GM18505 (cell line): ENCODE measurements around the gene STK16.
"Not testable (repeated sequence)": the region's sequence is repeated elsewhere in the genome, so short reads cannot be mapped to it uniquely, and the experiment has no call there.

Experiments used
- ATAC-seq: cut with Tn5 transposase; IDR thresholded peaks from one replicate; pipeline ENCODE4 v1.9.1; 2021; ENCODE audit not compliant: unreplicated experiment
- POLR2A ChIP-seq: IDR thresholded peaks from 4 replicates; pipeline ENCODE4 v1.6.1; 2011; ENCODE audit warnings: borderline replicate concordance; ENCODE audit not compliant: insufficient read depth, insufficient read length; ENCODE audit errors: extremely low read depth

The STK16 gene

GRCh38 chr2:219285894-219286425 is 40.7 kb downstream of the STK16 start:
- ATAC-seq, result no peak
- no peak for TF ChIP-seq POLR2A

- TF ChIP-seq POLR2A, result no peak
Observed at GRCh38 chr2:219286436-219287115, 41.3 kb downstream of the STK16 start.

GRCh38 chr2:219287116-219287440 is 41.8 kb downstream of the STK16 start:
- not testable (repeated sequence) for ATAC-seq

More at GRCh38 chr2:219286436-219287115, 41.3 kb downstream of the STK16 start:
- no peak for ATAC-seq

- TF ChIP-seq POLR2A, result no peak
- no peak for ATAC-seq
Observed at GRCh38 chr2:219287580-219288265, 42.4 kb downstream of the STK16 start.

- TF ChIP-seq POLR2A, result no peak
- ATAC-seq, result no peak
Observed at GRCh38 chr2:219289195-219289536, 43.9 kb downstream of the STK16 start.

GRCh38 chr2:219289537-219290361 is 44.5 kb downstream of the STK16 start:
- no peak for TF ChIP-seq POLR2A
- no peak for ATAC-seq

GRCh38 chr2:219290381-219291171 is 45.3 kb downstream of the STK16 start:
- no peak for TF ChIP-seq POLR2A

GRCh38 chr2:219291394-219291793 is 46.1 kb downstream of the STK16 start:
- ATAC-seq, result no peak
- TF ChIP-seq POLR2A, result no peak

More at GRCh38 chr2:219290381-219291171, 45.3 kb downstream of the STK16 start:
- ATAC-seq, result no peak

- no peak for ATAC-seq
- TF ChIP-seq POLR2A, result no peak
Observed at GRCh38 chr2:219291910-219292490, 46.7 kb downstream of the STK16 start.

- TF ChIP-seq POLR2A, result no peak
- no peak for ATAC-seq
Observed at GRCh38 chr2:219292616-219293015, 47.3 kb downstream of the STK16 start.

GRCh38 chr2:219293736-219294231 is 48.5 kb downstream of the STK16 start:
- no peak for TF ChIP-seq POLR2A
- ATAC-seq, result no peak
